T-helper 2 cell treated with Interferon-gamma antibody and Interleukin-4, amounts not matched to agents 100 ng/mL and 5 ng/mL, for 36 hours (primary cell): ENCODE data around the gene CISD3. TPM values are rescaled to one million over a fixed set of nuclear protein-coding genes. Genes with fewer than 3 reads are reported as not detected.
"Not testable (repeated sequence)": the region's sequence is repeated elsewhere in the genome, so short reads cannot be mapped to it uniquely, and the experiment has no call there.

Source experiments
- intact Hi-C: fragments of 100-400 bp; cut with micrococcal nuclease; formaldehyde crosslinking; loops from one replicate; pipeline ENCODE4 v1.15.1; 2023
- total RNA-seq: library from RNA; stranded (reverse); gene quantifications from 2 replicates; pipeline ENCODE4 v1.2.3, GENCODE V29; 2022

The CISD3 gene
- total RNA-seq, 1 donor from 2014 or later, result 47.0 TPM

DNA sequence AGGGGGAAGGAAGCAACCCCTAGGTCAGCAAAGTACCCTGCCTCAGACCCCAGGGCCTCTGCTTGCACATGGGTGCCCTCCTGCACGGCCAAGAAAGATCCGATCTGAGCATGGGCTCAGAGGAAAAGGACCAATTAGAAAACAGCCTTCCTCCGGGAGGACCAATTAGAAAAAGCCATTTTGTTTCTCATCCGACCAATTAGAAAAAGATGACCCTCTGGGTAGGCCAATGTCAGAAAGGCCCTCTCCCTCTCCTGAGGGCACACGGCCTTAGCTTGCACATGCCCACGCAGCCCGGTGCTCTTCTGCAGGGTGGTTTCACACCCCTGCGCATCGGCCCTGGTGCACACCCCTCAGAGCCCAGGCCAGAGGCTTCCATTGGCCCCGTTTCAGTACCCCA lies 5.1 kb upstream of the CISD3 start:
- intact Hi-C loops, result no loop called here

DNA sequence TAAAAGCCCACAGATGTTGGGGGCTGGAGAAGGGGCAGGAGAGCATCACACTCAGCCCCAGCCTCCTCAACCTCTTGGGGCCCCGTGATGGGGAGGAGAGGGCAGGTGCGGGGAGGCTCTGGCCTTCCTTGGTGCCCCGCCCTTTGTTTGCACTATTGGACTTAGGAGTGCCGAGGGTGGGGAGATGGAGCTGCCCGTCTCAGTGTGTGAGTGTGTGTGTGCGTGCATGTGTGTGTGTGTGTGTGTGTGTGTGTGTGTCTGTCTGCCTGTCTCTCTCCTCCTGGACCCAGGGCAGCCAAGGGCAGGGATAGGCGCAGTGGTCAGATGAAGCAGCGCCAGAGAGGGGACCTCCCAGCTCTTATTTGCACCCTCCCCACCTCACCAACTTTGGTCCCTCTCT lies 4.0 kb upstream of the CISD3 start:
- intact Hi-C loops, result not testable (repeated sequence)

DNA sequence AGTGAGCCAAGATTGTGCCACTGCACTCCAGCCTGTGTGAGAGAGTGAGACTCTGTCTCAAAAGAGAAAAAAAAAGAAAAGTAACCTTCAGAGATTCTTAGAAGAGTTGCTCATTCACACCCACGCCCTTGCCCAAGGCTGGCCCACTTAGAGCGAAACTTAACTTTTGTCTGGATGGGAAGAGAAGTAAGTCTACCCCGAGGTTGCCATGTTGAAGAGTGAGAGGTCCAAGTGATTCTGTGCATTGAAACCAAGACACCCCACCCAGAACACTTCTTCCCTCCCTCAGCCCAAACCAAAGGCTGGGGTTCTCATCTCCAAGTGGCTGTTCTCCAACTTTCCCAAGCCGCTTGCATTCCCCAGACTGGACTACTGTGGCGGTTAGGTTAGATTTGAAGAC lies 2.4 kb upstream of the CISD3 start:
- intact Hi-C loops, result loop anchor here (1.0 to 2.0 kb wide), 3 partner anchors 21 to 25 kb away; partner anchors contain the start of gene PSMB3

DNA sequence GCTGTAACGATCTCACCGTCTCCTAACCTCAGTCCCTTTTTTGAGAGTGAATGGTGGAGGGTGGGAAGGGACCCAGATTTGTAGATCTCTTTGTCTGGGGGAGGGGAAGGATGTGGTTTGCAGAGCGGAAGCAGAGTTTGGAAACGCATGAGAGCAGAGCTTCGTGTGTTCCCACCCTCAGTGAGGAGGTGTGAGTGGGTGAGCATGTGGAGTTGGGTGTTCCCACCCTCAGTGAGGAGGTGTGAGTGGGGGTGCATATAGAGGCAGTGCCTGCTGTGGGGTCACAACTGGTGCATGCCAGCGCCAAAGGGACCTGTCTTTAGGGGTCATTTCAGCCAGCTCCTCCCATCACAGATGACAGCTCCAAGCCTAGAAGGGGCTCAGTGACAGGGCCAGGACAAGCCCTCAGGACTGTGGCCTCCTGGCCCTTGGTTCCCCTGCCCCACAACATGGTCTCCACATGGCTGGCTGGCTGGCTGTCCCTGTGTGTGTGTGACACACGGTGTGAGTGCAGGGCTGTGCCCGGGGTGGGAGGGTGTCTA lies 1.8 kb upstream of the CISD3 start:
- intact Hi-C loops, result loop anchor here (1.0 to 2.0 kb wide), 3 partner anchors 22 to 26 kb away; partner anchors contain the start of gene PSMB3

DNA sequence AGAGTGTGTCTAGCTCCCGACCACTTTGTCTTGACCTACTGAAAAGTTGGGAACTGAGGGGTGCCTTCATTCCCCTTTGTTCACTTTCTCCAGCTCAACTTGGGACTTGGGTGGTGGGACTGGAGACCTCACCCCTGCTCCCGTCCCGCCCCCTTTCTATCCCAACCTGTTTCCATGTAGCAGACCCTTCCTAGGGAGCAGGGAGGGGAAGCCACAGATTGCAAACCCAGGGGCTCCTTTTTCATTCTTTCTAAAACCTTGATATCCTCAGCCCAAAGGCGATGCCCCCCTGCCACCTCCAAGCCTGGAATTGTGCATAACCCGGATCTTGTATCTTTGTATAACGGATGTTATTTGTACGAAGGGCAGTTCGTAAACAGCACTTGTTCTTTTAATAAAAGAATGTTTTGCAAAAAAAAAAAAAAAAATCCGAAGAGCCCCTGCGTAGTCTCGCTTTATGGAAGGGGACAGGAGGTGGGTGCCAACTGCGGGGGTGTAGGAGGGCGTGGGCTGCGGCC lies 714 bp upstream of the CISD3 start:
- intact Hi-C loops, result loop anchor here (2.0 kb wide), 1 partner anchor 23 kb away; the partner anchor contains the start of gene PSMB3

DNA sequence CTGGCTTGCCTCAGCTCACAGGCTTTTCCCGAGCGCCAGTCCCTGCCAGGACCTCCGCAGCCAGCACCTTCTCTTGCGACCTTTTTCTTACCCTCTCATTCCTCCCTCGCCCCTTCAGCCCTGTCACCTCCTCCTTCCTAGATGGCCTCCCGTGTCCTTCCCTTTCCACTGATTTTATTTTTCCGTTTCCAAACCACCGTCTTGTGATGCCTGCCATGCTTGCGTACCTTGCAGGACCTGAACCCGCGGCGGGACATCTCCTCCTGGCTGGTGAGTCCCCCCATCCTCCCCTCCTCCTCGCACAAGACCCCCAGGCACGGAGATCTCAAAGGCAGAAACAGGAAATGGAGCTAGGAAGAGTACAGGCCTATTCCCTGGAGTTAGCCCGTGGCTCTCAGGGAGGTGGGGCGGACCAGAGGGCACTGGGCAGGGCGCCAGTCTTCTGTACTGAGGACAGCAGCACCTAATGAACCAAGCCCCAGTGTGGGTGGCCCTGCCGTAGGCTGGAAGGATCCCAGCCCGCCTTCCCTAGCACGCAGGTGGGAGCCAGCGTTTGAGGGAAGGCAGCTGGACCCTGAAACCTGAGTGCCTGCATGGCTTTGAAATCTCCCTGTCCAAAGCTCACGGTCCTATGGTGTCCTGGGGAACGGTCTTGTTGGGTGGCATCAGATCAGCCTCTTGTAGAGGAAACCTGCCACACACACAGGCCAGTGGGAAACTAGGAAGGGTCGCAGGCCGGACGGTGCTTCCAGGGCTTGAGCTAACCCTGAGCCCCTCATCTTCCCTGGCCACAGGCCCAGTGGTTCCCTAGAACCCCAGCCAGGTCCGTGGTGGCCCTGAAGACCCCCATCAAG lies 612 bp downstream of the CISD3 start:
- intact Hi-C loops, result loop anchor here (10.0 kb wide), 1 partner anchor 176 kb away; no protein-coding TSS in a partner anchor

DNA sequence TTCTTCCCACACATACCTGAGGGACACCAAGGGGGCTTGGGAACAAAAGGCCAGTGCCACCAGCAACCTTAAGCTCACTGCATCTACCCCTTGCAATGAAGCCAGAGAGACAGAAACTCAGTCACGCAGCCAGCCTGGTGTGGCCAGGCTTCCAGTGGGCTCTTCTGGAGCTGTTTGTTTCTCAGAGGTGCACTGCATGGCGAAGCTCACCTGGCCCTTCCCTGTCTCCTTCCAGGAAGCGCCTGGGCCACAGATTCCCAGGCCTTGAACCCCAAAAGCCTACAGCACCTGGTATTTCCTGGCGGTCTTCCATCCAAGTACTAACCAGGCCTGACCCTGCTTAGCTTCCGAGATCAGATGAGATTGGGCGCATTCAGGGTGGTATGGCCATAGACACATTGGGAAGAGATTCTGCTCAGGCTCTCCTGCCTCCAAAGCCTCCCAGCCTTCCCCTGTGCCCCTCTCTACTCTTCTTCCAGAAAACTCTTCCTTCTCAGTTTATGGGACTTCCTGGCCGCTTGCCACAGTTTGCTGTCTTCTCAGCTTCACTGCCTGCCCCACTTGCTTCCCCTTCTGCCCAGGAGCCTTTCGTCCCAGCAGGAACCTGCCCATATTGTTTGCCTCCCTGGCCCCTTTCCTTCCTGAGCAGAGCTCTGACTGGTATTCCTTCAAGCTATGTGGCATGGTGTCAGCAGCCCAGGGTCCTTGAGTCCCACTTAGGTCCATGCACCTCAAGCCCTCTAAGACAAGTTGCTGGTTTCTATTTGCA lies 1.6 kb downstream of the CISD3 start:
- intact Hi-C loops, result loop anchor here (10.0 kb wide), 1 partner anchor 177 kb away; no protein-coding TSS in a partner anchor

DNA sequence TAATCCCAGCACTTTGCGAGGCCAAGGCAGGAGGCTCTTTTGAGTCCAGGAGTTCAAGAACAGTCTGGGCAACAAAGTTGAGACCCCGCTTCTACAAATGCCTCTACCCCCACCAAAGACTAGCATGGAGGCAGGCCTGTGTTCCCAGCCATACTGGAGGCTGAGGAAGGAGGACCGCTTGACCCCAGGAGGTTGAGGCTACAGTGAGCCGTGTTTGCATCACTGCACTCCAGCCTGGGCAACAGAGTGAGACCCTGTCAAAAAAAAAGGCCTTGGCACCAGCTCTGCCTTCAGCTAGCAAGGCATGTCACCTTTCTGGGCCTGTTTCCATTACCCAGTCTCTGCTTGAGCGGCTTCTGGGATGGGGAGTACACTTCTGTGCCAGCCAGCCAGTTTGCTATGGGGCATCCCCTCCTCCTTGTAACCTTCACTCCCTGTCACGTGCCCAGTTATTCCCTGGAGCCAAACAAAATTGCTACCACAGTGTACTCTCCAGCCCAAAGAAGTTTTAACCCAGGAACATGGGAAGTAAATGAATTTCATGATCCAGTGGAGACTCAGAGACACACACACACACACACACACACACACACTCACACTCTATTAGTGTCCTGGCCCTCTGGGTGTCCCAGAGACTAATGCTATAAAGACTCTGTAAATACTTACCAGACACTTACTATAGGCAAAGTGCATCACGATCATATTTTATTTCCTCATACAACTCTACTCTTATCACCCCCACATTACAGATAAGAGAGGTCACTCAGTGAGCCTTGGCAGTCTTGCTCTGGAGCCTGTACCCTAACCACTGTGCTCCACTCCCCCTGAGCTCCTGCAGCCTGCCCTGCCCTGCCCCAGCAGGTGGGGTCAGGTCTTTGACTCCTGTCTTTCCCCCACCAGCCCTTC lies 2.5 kb downstream of the CISD3 start:
- intact Hi-C loops, result loop anchor here (10.0 kb wide), 1 partner anchor 178 kb away; no protein-coding TSS in a partner anchor

DNA sequence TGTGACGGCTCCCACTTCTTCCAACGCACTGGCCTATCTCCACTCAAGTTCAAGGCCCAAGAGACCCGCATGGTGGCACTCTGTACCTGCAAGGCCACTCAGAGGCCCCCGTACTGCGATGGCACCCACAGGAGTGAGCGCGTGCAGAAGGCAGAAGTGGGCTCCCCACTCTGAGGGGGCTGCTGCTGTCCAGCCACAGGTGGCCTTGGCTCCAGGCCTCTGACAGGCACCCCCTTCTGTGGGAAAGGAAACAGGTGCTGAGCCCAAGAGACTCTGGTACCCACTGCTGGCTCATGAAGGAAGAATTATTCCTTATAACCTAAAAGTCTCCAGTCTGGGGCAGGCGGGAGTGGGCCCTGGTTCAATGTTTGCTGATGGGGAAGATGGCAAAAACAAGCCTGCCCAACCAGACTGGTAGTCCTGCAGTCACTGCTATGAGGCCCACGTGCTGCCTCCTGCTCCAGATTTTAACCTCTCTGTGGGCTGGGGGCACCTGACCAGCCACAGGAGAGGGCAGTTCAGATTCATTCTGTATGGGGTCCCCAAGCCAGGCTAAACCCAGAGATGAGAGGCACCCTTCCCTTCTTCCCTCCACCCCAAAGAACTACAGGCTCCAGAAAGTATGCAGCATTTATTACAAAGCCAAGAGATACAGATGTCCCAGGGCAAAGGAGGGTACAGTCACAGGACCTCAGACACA lies 3.3 kb downstream of the CISD3 start:
- intact Hi-C loops, result loop anchor here (10.0 kb wide), 1 partner anchor 179 kb away; no protein-coding TSS in a partner anchor

DNA sequence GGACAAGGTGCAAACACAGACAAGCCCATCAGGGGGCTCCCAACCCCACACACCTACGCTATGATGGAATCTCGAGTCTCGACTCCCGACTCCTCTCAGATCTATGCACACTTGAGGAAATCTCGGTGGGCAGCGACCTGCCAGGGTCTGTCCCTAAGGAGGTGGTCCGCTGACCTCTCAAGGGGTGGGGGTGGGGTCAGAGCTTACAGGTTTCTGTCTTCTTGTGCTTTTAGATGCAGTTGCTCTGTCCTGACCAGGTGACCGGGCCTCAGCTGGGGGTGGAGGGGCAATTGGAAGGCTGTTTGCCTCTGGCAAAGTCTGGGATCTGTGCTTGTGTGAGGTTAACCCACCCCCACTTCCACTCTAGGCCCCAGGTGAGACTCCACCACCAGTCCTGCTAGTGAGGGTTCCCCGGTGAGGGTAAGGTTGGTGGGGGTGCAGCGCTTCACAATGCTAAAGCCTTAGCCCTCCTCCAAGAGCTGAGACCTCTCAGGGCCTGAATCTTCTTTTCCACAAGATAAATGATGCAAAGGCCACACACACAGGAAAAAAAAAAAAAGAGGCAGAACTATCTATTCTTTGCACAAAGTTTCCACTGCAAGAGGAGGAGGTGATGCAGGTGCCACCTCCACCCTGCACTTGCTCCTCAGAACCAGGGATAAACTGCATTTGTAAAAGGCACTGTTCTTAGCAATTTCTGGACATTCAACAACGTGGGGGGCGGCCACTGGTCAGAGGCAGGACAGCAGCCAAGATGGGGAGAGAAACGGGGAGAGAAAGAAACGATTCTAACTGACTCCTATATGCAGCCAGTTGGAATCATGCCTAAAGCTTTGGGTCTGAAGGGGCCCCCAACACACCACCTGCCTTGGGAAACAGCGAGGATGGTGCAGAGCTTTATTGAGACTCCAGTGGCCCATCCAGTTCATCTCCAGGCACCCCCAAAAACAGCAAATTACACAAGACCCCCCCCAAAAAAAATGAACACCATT lies 4.1 kb downstream of the CISD3 start:
- intact Hi-C loops, result loop anchor here (10.0 kb wide), 1 partner anchor 179 kb away; no protein-coding TSS in a partner anchor

DNA sequence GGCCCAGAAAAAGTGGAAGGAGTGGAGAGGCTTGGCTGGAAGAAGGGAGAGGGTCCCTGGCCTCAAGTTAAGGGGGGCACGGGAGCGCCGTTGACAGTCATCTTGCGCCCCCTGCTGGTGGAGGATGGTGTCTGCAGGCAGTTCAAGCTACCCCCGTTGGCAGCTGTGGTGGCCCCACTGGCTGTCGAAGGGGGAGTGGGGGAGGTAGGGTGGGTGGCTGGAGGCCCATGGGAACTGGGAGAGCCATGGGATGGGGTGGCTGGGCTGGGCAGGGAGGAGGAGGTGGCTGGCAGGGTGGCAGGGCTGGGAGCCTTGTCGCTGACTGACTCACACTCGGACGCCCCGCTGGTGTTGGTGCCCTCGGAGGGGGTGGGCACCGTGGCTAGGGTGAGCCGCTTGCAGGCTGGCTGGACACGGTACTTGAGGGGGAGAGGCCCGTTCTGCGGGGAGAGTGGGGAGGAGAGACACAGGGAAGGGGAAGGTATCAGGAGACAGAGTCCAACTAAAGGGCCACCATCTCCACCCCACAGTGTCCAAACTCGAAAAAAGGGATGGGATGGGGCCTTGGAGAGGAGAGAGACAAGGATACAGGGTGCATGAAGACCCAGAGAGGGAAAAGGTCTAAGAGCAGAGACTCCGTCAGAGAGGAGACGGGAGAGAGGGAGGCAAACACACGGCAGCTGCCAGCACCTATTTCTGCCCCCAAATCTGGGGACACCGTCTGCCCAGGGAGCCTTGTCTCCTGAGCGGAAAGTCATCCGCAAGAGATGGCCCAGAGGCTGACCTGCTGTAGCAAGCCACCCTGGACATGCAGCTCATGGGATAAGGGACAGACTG lies 5.2 kb downstream of the CISD3 start:
- intact Hi-C loops, result loop anchor here (1.0 to 10.0 kb wide), 2 partner anchors 58 to 181 kb away; no protein-coding TSS in a partner anchor

DNA sequence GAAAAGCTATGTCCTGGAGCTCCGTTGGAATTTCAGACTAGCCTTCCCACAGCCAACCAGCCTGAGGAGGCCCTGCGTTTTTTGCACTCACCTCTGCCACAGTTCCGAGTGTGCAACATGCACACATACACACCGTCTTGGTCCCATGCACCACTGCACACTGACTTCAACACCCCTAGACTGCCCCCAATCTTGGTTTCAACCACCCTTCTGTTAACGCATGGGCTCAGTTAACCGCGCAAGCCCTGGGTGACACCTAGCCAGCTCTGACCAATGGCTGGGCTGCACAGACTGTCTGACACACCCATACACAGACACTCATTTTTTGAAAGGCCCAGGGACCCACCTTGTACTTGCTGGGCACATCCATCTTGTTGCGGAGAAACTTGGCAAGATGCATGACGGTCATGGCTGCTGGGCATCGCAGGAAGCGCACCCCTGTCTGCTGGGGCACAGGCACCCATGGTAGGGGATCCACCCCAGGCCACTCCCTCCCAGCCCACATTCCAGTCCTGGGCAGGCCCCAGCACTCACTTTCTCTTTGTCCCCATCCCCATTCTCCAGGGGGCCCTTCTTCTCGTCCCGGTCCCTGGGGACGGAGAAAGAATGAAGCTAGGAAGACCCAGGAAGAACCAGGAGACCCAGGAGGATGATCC lies 8.0 kb downstream of the CISD3 start:
- intact Hi-C loops, result loop anchor here (10.0 kb wide), 1 partner anchor 183 kb away; no protein-coding TSS in a partner anchor

DNA sequence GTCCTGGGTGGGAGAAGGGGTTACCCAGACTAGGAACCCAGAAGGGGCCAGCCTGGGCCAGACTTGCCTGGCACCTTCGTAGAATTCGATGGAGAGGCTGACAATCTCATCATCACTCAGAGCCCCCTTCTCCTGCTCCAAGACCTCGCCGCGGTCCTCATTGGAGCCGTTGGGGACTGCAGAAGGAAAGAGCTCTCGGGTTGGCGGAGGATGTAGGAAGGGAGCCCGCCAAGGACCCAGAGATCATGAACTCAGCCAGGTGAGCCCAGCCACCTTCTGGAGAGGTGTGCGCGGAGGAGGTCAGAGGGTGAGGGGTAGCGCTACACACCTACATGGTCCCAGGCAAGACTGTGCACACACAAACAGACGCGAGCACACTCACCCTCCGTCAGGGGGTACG lies 8.5 kb downstream of the CISD3 start:
- intact Hi-C loops, result loop anchor here (10.0 kb wide), 1 partner anchor 184 kb away; no protein-coding TSS in a partner anchor

DNA sequence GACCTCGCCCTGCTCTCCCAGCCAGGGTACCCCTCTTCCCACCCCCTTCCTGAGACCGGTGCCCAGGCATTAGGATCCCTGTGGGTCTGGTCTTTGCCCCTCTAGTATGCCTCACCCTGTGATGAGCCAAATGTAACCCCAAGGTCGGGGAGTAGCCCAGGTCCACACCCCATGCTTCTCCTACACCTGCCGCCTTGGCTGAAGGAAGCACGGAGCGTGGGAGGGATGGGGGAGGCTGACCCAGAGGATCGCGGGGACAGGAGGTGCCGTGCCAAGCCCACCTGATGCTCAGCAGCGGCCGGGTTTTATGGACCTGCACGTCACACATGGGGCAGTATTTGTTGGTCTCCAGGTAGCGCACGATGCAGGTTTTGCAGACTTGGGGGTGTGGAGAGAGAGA lies 9.2 kb downstream of the CISD3 start:
- intact Hi-C loops, result loop anchor here (10.0 kb wide), 1 partner anchor 185 kb away; no protein-coding TSS in a partner anchor

DNA sequence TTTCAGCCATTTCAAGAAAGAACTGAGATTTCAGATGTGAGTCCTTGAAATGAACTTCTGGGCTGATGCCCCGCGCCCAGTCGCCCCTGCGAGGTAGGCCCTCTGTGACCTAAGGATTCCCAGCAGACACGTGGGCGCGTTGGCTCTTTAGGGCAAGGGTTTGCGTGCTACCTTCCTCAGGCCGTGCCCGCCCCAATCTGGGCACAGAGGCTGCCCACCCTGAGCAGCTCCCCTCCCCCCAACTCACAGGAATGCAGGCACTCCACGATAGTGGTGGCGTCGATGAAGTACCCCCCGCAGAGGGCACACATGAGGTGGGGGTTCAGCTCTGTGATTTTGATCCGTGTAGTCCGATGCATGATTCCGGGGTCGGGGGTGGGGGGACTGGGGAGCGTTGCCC lies 9.9 kb downstream of the CISD3 start:
- intact Hi-C loops, result no loop called here

DNA sequence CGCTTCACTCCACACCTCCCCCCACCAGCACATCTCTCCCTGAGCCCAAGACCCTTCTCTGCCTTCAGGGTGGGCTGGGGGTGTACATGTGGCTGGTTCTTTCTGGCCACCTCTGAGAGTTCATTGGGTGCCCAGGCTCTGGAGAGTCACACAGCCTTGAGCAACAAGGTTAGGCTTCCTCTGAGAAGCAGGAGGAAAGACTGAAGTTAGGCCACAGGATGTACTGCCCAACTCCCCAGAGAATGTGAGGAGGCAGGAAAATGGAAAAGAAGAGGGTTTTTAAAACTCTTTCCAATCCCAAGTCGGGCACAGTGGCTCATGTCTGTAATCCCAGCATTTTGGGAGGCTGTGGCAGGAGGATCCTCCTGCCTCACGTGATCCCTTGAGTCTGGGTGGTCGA lies 10.7 kb downstream of the CISD3 start:
- intact Hi-C loops, result no loop called here

DNA sequence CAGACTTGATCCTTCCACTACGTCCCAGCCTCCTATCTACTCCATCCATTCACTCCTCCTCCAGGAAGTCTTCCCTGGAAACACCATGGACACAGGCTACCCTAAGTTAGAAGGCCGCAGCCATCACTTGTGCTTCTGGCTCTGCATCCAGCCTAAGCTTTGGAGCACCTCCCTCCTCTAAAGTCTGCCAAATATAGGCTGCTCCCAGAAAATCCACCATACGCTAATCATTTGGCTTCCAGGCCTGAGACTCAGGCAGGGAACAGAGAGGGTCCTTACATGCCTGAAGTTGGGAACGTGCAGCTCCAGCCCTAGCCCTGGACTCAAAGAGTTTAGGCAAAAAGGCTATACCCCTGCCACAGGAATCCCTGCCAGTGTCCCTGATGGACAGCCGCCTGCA lies 11.3 kb downstream of the CISD3 start:
- intact Hi-C loops, result no loop called here
